ENCODE data around the gene RARG. TPM values are rescaled to one million over a fixed set of nuclear protein-coding genes. Genes with fewer than 3 reads are reported as not detected.

The RARG gene
- polyA plus RNA-seq, 3 donors from 2014 or later: 2.9 to 10.1 (median 4.7) TPM

- Mint-ChIP-seq H3K4me1 (peaks cover 4 to 13% of the 10 kb centered on the region in 2 donors), H3K36me3 (peaks cover 0 to 4% (median under 1%) of the 10 kb centered on the region in 3 donors), H3K27ac (peak overlapping the region in 1 of 6 donors; percentile 57), H3K4me3 (no peak overlapping the region), H3K9me3 (no peaks in the 10 kb centered on the region), H3K27me3 (ENCODE audit: low read depth in 3 of 3) (peaks cover 0 to 1% (median 0%) of the 10 kb centered on the region in 3 donors)
- no peak for DNase-seq
These were observed 26.8 kb upstream of the RARG start for GRCh38 chr12:53258541-53259539.

- H3K4me3 Mint-ChIP-seq: no peak overlapping the region
- H3K4me1 Mint-ChIP-seq: peaks cover 28 to 38% of the 10 kb centered on the region in 2 donors
- peaks cover 1 to 5% (median 2%) of the 10 kb centered on the region in 3 donors for H3K27me3 Mint-ChIP-seq (ENCODE audit: low read depth in 3 of 3)
- no peak for DNase-seq
- H3K9me3 Mint-ChIP-seq: no peaks in the 10 kb centered on the region
- peaks cover 0 to 5% (median 0%) of the 10 kb centered on the region in 3 donors for H3K36me3 Mint-ChIP-seq
- no peak overlapping the region for H3K27ac Mint-ChIP-seq
These were observed 24.0 kb upstream of the RARG start for GRCh38 chr12:53255996-53256395.

DNA sequence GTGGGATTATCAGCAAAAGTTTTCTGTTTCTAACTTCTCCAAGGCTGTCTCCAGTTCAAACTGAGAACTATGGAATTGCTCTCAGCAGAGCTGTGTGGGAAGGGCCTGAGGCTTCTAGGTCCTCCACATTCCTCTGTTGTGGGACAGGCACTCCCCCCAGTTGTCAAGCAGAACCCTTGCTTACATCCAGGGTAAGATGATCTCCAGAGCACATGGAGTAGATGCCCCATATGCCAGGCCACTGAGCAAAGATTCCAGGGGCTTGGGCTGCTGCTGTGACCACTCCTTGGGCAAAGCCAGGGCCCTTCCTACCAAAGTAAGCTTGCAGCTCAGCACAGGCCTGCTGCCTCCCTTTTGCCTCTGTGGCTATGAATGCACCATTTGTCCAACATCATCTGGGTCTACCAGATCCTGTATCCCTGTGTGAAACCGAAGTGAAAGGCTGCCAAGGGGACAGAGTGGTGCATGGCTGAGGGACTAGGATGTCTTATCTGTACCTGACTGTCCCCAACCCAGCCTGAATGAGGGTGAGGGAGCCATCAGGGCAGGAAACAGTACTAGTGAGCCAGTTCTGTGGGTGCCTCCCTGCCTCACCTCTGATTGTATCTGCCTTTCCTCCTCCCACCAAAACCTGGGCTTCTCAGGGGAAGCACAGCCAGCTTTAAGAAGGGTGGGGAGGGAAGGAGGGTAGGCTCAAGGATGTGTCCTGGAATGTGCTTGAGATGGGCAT, 23.0 kb upstream of the RARG start:
- Mint-ChIP-seq H3K36me3 (peaks cover 0 to 5% (median 0%) of the 10 kb centered on the region in 3 donors), H3K4me3 (no peak overlapping the region), H3K4me1 (peaks cover 29 to 40% of the 10 kb centered on the region in 2 donors), H3K9me3 (no peaks in the 10 kb centered on the region), H3K27me3 (ENCODE audit: low read depth in 3 of 3) (peaks cover 1 to 5% (median 2%) of the 10 kb centered on the region in 3 donors), H3K27ac (no peak overlapping the region)
- no peak for DNase-seq

DNA sequence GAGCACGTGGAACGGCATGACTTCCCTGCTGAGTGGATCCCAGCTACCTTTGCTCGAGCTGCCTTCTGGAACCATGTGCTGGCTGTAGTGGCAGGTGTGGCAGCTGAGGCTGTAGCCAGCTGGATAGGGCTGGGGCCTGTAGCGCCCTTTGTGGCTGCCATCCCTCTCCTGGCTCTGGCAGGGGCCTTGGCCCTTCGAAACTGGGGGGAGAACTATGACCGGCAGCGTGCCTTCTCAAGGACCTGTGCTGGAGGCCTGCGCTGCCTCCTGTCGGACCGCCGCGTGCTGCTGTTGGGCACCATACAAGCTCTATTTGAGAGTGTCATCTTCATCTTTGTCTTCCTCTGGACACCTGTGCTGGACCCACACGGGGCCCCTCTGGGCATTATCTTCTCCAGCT, 21.3 kb upstream of the RARG start:
- Mint-ChIP-seq H3K4me1 (peaks cover 29 to 33% of the 10 kb centered on the region in 2 donors), H3K27ac (peak overlapping the region; percentile 51 to 95 (median 70)), H3K36me3 (peaks cover 0 to 5% (median 0%) of the 10 kb centered on the region in 3 donors), H3K27me3 (ENCODE audit: low read depth in 3 of 3) (peaks cover 1 to 5% (median 2%) of the 10 kb centered on the region in 3 donors), H3K9me3 (no peaks in the 10 kb centered on the region), H3K4me3 (peak overlapping the region; percentile 98 to 99 (median 99))
- no peak for DNase-seq

DNA sequence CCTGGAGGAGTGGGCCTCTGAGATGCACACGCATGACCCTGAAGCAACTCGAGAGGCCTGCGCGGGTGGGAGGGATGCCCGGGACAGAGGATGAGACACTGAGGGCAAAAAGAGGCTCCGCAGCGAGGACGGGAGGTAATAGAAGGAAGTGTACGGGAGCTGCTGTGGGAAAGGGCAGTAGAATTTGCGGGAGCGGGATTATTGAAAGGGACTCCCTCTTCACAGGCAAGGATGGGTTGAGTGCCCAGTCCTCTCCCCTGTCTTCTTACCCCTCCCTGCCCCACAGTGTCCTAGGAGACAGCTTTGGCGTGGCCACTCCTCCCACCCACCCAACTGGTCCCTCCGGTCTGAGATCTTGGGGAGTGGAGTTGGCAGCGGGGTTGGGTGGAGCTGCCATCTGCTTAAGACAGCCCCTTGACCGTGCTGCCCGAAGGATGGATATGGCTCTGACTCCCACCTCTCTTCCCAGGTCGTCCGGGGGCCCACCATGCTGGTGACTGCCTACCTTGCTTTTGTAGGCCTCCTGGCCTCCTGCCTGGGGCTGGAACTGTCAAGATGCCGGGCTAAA, 20.4 kb upstream of the RARG start:
- H3K27me3 Mint-ChIP-seq (ENCODE audit: low read depth in 3 of 3): peaks cover 1 to 5% (median 2%) of the 10 kb centered on the region in 3 donors
- H3K36me3 Mint-ChIP-seq: peaks cover 0 to 5% (median 0%) of the 10 kb centered on the region in 3 donors
- H3K4me1 Mint-ChIP-seq: peaks cover 29 to 33% of the 10 kb centered on the region in 2 donors
- no peak for DNase-seq
- no peaks in the 10 kb centered on the region for H3K9me3 Mint-ChIP-seq
- peak overlapping the region; percentile 82 to 97 (median 94) for H3K27ac Mint-ChIP-seq
- H3K4me3 Mint-ChIP-seq: peak overlapping the region; percentile 98 to 99 (median 99)

GRCh38 chr12:53251477-53252348, 19.7 kb upstream of the RARG start:
- no peaks in the 10 kb centered on the region for H3K9me3 Mint-ChIP-seq
- DNase-seq: peak; percentile 67 to 75 (median 74)
- H3K27me3 Mint-ChIP-seq (ENCODE audit: low read depth in 3 of 3): peaks cover 2 to 7% (median 3%) of the 10 kb centered on the region in 3 donors
- H3K4me3 Mint-ChIP-seq: peak overlapping the region; percentile 98 to 99 (median 99)
- H3K36me3 Mint-ChIP-seq: peaks cover 0 to 5% (median 0%) of the 10 kb centered on the region in 3 donors
- peaks cover 29 to 33% of the 10 kb centered on the region in 2 donors for H3K4me1 Mint-ChIP-seq
- peak overlapping the region; percentile 82 to 97 (median 96) for H3K27ac Mint-ChIP-seq

DNA sequence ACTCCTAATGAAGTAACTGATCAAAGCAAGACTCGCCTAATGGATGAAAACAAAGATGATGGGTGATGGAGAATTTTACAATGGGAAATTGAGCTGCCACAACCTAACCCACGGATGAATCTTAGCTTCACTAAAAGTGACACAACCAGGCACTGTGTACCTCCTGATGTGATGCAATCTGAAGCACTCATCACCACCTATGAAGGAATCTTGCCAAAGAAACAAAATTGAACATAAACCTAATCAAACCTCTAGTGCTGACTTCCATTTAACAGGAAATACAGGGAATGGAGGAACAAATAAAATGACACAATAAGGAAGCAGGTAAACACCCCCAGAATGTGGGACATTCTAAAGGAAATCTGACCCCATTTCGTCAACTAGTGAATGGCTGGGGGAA, 13.3 kb upstream of the RARG start:
- Mint-ChIP-seq H3K27ac (no peak overlapping the region), H3K4me1 (no peaks in the 10 kb centered on the region), H3K36me3 (peaks cover 0 to 4% (median 0%) of the 10 kb centered on the region in 3 donors), H3K9me3 (no peaks in the 10 kb centered on the region), H3K27me3 (ENCODE audit: low read depth in 3 of 3) (peaks cover 0 to 7% (median 4%) of the 10 kb centered on the region in 3 donors), H3K4me3 (no peak overlapping the region)
- DNase-seq: no peak

DNA sequence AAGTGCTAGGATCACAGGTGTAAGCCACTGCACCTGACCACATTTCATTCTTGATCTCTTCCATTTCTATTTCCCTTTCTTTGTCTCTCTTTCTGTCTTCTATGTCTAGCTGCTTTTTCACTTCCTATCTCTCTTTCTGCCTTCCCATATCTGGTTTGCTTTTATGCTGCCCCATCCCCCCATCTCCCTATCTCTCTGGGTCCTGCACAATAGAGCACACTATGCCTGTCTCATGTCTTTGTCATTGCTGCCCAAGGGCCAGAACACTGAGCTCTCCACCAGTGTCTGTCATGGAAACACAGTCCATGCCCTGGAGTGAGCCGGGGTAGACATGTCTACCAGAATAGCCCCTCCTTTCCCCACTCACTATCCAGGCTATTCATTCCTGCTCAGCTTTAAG, 12.3 kb upstream of the RARG start:
- H3K27me3 Mint-ChIP-seq (ENCODE audit: low read depth in 3 of 3): peaks cover 0 to 7% (median 4%) of the 10 kb centered on the region in 3 donors
- peaks cover 0 to 4% (median 0%) of the 10 kb centered on the region in 3 donors for H3K36me3 Mint-ChIP-seq
- DNase-seq: no peak
- H3K4me1 Mint-ChIP-seq: no peaks in the 10 kb centered on the region
- H3K27ac Mint-ChIP-seq: no peak overlapping the region
- no peak overlapping the region for H3K4me3 Mint-ChIP-seq
- no peaks in the 10 kb centered on the region for H3K9me3 Mint-ChIP-seq

- peak overlapping the region in 1 of 6 donors; percentile 40 for H3K27ac Mint-ChIP-seq
- peaks cover 0 to 4% (median 0%) of the 10 kb centered on the region in 3 donors for H3K36me3 Mint-ChIP-seq
- no peak overlapping the region for H3K4me3 Mint-ChIP-seq
- H3K9me3 Mint-ChIP-seq: no peaks in the 10 kb centered on the region
- DNase-seq: no peak
- H3K4me1 Mint-ChIP-seq: peaks cover 5 to 10% of the 10 kb centered on the region in 2 donors
- peaks cover 0 to 5% (median 2%) of the 10 kb centered on the region in 3 donors for H3K27me3 Mint-ChIP-seq (ENCODE audit: low read depth in 3 of 3)
These were observed 9.8 kb upstream of the RARG start for GRCh38 chr12:53241623-53242412.

GRCh38 chr12:53239643-53240258, 7.7 kb upstream of the RARG start:
- Mint-ChIP-seq H3K36me3 (peaks cover 0 to 4% (median 0%) of the 10 kb centered on the region in 3 donors), H3K4me1 (peaks cover 21 to 27% of the 10 kb centered on the region in 2 donors), H3K27ac (no peak overlapping the region), H3K4me3 (no peak overlapping the region), H3K9me3 (no peaks in the 10 kb centered on the region), H3K27me3 (ENCODE audit: low read depth in 3 of 3) (peaks cover 0 to 5% (median 2%) of the 10 kb centered on the region in 3 donors)
- no peak for DNase-seq

DNA sequence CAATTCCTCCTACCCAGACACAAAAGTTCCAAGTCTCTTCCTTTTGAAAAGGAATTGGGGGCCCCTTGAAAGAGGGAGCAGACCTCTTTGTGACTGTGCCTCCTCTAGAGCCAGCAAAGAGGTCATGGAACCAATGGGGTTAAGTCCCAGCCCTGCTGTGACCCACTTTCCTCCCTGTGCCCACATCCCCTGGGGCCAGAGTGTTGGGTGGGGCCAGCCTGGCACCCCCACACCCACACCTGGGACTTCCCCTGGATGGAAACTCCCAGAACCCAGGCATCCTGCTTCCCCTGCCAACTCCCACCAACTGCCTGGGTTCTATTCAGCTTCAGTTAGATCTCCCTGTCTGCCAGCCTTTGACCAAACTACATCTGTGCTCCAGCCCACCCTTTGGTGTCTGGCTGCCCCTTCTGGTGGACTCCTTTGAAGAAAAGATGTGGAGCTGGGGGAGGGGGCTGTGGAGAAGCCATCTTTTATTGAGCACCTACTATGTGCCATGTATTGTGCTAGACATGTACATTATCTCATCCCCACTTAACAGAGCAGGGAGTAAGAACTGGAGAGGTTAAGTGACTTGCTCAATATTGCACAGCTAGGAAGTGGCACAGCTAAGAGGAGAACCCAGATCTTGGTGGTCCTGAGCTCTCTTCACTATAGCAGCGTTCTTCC, 4.6 kb upstream of the RARG start:
- no peaks in the 10 kb centered on the region for H3K9me3 Mint-ChIP-seq

More for the DNA sequence above, 4.6 kb upstream of the RARG start:
- Mint-ChIP-seq H3K27me3 (ENCODE audit: low read depth in 3 of 3) (peaks cover 0 to 12% (median 2%) of the 10 kb centered on the region in 3 donors), H3K4me1 (peaks cover 39 to 41% of the 10 kb centered on the region in 2 donors), H3K36me3 (no peaks in the 10 kb centered on the region), H3K27ac (peak overlapping the region; percentile 15 to 81 (median 65)), H3K4me3 (peak overlapping the region in 3 of 5 donors; percentile 25 to 52 (median 48))
- peak; percentile 33 to 48 (median 46) for DNase-seq
